Kidney epithelial cell (primary cell): ENCODE data around the gene ZNF653. TPM values are rescaled to one million over a fixed set of nuclear protein-coding genes. Genes with fewer than 3 reads are reported as not detected.

ENCODE experiments used
- DNase-seq: peaks from one replicate; pipeline ENCODE4 v3.0.0-alpha.2; 2010; ENCODE audit warnings: low read depth
- H3K27me3 ChIP-seq: 2 replicates; pipeline ENCODE4 v1.6.0; 2011; ENCODE audit warnings: low read length; ENCODE audit not compliant: control insufficient read depth, insufficient read depth
- H3K36me3 ChIP-seq: 2 replicates; pipeline ENCODE4 v1.5.1; 2011; ENCODE audit warnings: low read length; ENCODE audit not compliant: control insufficient read depth, insufficient read depth
- H3K4me3 ChIP-seq: 2 replicates; pipeline ENCODE4 v1.5.1; 2011; ENCODE audit warnings: low read depth, mild to moderate bottlenecking, control low read depth, low read length
- CTCF ChIP-seq: IDR thresholded peaks from 2 replicates; pipeline ENCODE4 v1.5.1; 2011; ENCODE audit warnings: mild to moderate bottlenecking, moderate library complexity, low read length, control low read depth, inconsistent platforms; ENCODE audit not compliant: insufficient read depth, poor library complexity, severe bottlenecking
- total RNA-seq: library from RNA; depleted of rRNA; stranded (reverse); fragments of >200 nt; gene quantifications from 2 replicates; pipeline ENCODE4 v1.2.3, GENCODE V29; 2015

ZNF653 gene
- total RNA-seq, 1 donor from 2014 or later = 6.6 TPM

- TF ChIP-seq CTCF = no peak
- peaks cover 1% of the 10 kb centered on the region for H3K36me3 ChIP-seq
- H3K27me3 ChIP-seq = no peaks in the 10 kb centered on the region
- no peak for DNase-seq
- H3K4me3 ChIP-seq = no peak overlapping the region
These were observed 44.6 kb upstream of the ZNF653 start for GRCh38 chr19:11550265-11550664.

GRCh38 chr19:11549386-11549953 is 43.8 kb upstream of the ZNF653 start:
- Histone ChIP-seq H3K36me3 (peaks cover 1% of the 10 kb centered on the region), H3K27me3 (no peaks in the 10 kb centered on the region), H3K4me3 (no peak overlapping the region)
- no peak for TF ChIP-seq CTCF
- no peak for DNase-seq

GRCh38 chr19:11547929-11548700 is 42.5 kb upstream of the ZNF653 start:
- DNase-seq = no peak

GRCh38 chr19:11541238-11541637 is 35.6 kb upstream of the ZNF653 start:
- TF ChIP-seq CTCF = no peak

More at GRCh38 chr19:11547929-11548700, 42.5 kb upstream of the ZNF653 start:
- no peak for TF ChIP-seq CTCF
- no peaks in the 10 kb centered on the region for H3K27me3 ChIP-seq
- no peaks in the 10 kb centered on the region for H3K36me3 ChIP-seq
- no peak overlapping the region for H3K4me3 ChIP-seq

GRCh38 chr19:11540645-11541044 is 35.0 kb upstream of the ZNF653 start:
- Histone ChIP-seq H3K4me3 (no peak overlapping the region), H3K36me3 (no peaks in the 10 kb centered on the region), H3K27me3 (peaks cover 5% of the 10 kb centered on the region)
- TF ChIP-seq CTCF = no peak
- DNase-seq = no peak

More at GRCh38 chr19:11541238-11541637, 35.6 kb upstream of the ZNF653 start:
- no peaks in the 10 kb centered on the region for H3K36me3 ChIP-seq
- H3K4me3 ChIP-seq = no peak overlapping the region
- DNase-seq = no peak
- H3K27me3 ChIP-seq = peaks cover 5% of the 10 kb centered on the region
